Measurements from ENCODE around the gene MRPL1. TPM values are rescaled to one million over a fixed set of nuclear protein-coding genes. Genes with fewer than 3 reads are reported as not detected.
"Not testable (repeated sequence)": the region's sequence is repeated elsewhere in the genome, so short reads cannot be mapped to it uniquely, and the experiment has no call there.

The MRPL1 gene
- polyA plus RNA-seq, 3 donors, result 55.4 to 58.3 (median 55.9) TPM

GRCh38 chr4:77905651-77906263, 43.1 kb downstream of the MRPL1 start:
- no peak for DNase-seq

GRCh38 chr4:77910676-77911075, 48.0 kb downstream of the MRPL1 start:
- no peak for DNase-seq

GRCh38 chr4:77911091-77911490, 48.5 kb downstream of the MRPL1 start:
- DNase-seq, result no peak

GRCh38 chr4:77911842-77912450, 49.3 kb downstream of the MRPL1 start:
- no peak for DNase-seq

GRCh38 chr4:77913348-77913747, 50.7 kb downstream of the MRPL1 start:
- no peak for DNase-seq

GRCh38 chr4:77917075-77917474, 54.4 kb downstream of the MRPL1 start:
- DNase-seq, result no peak

- no peak for DNase-seq
These were observed 55.0 kb downstream of the MRPL1 start for GRCh38 chr4:77917601-77918000.

- no peak for DNase-seq
These were observed 57.7 kb downstream of the MRPL1 start for GRCh38 chr4:77920371-77920770.

GRCh38 chr4:77921701-77922100, 59.1 kb downstream of the MRPL1 start:
- no peak for DNase-seq

- DNase-seq, result no peak
These were observed 59.8 kb downstream of the MRPL1 start for GRCh38 chr4:77922158-77923094.

- DNase-seq, result no peak
These were observed 65.6 kb downstream of the MRPL1 start for GRCh38 chr4:77927991-77928925.

- no peak for DNase-seq
These were observed 67.6 kb downstream of the MRPL1 start for GRCh38 chr4:77930154-77930639.

- no peak for DNase-seq
These were observed 68.2 kb downstream of the MRPL1 start for GRCh38 chr4:77930876-77931275.

GRCh38 chr4:77931452-77932135, 69.0 kb downstream of the MRPL1 start:
- no peak for DNase-seq

- no peak for DNase-seq
These were observed 75.9 kb downstream of the MRPL1 start for GRCh38 chr4:77938560-77938959.

GRCh38 chr4:77945929-77946328, 83.3 kb downstream of the MRPL1 start:
- not testable (repeated sequence) for DNase-seq

GRCh38 chr4:77950203-77950602, 87.6 kb downstream of the MRPL1 start:
- DNase-seq, result no peak

GRCh38 chr4:77952457-77952856, 89.8 kb downstream of the MRPL1 start:
- DNase-seq, result no peak

- DNase-seq, result no peak
These were observed 92.1 kb downstream of the MRPL1 start for GRCh38 chr4:77954690-77955089.

- no peak for DNase-seq
These were observed 94.3 kb downstream of the MRPL1 start for GRCh38 chr4:77956917-77957316.

GRCh38 chr4:77958897-77959296, 96.3 kb downstream of the MRPL1 start:
- no peak for DNase-seq
